CD4-positive, CD25-positive, alpha-beta regulatory T cell (primary cell): ENCODE measurements around the gene P4HA2. TPM values are rescaled to one million over a fixed set of nuclear protein-coding genes. Genes with fewer than 3 reads are reported as not detected.

Experiments
- ATAC-seq, 2 donors: fragments of 150-1000 bp; cut with Tn5 transposase; one replicate each; pipeline ENCODE4 v1.10.0; 2021; ENCODE audit warnings: low read depth in 2 of 2, moderate number of reproducible peaks in 2 of 2, moderate library complexity in 1 of 2
- DNase-seq, 3 donors: peaks; one replicate each; pipeline versions ENCODE4 v3.0.0 to v3.0.0-alpha.2; 2012 to 2022; ENCODE audit warnings: mixed read lengths in 1 of 3
- H3K27ac ChIP-seq: one replicate; pipeline ENCODE4 v1.7.0; 2013; ENCODE audit warnings: mild to moderate bottlenecking, low read length; ENCODE audit not compliant: insufficient read depth, poor library complexity, severe bottlenecking
- H3K27me3 ChIP-seq: one replicate; pipeline ENCODE4 v1.7.0; 2013; ENCODE audit warnings: low read length; ENCODE audit not compliant: control insufficient read depth, insufficient read depth
- H3K36me3 ChIP-seq: one replicate; pipeline ENCODE4 v1.7.0; 2013; ENCODE audit warnings: mild to moderate bottlenecking, low read length, moderate library complexity; ENCODE audit not compliant: control insufficient read depth, insufficient read depth
- H3K4me1 ChIP-seq: 2 replicates; pipeline ENCODE4 v1.7.0; 2013; ENCODE audit warnings: mild to moderate bottlenecking, low read length; ENCODE audit not compliant: insufficient read depth, control insufficient read depth, poor library complexity, severe bottlenecking
- H3K4me3 ChIP-seq: one replicate; pipeline ENCODE4 v1.7.0; 2013; ENCODE audit warnings: low read depth, mild to moderate bottlenecking, low read length, moderate library complexity
- H3K9me3 ChIP-seq, 2 experiments: 1 replicate in 1 of 2; 2 replicates in 1 of 2; pipeline ENCODE4 v1.7.0; 2013; ENCODE audit warnings: low read length in 2 of 2, mild to moderate bottlenecking in 1 of 2, moderate library complexity in 1 of 2; ENCODE audit not compliant: control insufficient read depth in 2 of 2
- H3K27ac Mint-ChIP-seq, 3 donors: one replicate each; pipeline ENCODE4 v1.8.0; 2020 to 2022; ENCODE audit warnings: mild to moderate bottlenecking in 3 of 3, mixed read lengths in 3 of 3, moderate library complexity in 2 of 3
- H3K27me3 Mint-ChIP-seq: one replicate; pipeline ENCODE4 v1.8.0; 2022; ENCODE audit warnings: mild to moderate bottlenecking, mixed read lengths
- H3K36me3 Mint-ChIP-seq: one replicate; pipeline ENCODE4 v1.8.0; 2020; ENCODE audit warnings: mixed read lengths
- H3K4me1 Mint-ChIP-seq, 4 donors: one replicate each; pipeline ENCODE4 v1.8.0; 2020 to 2022; ENCODE audit warnings: mixed read lengths in 4 of 4, mild to moderate bottlenecking in 1 of 4
- H3K4me3 Mint-ChIP-seq, 4 donors: one replicate each; pipeline ENCODE4 v1.8.0; 2020 to 2022; ENCODE audit warnings: mild to moderate bottlenecking in 4 of 4, mixed read lengths in 4 of 4, moderate library complexity in 3 of 4
- H3K9me3 Mint-ChIP-seq, 7 donors: one replicate each; pipeline ENCODE4 v1.8.0; 2020 to 2022; ENCODE audit warnings: mixed read lengths in 7 of 7, mild to moderate bottlenecking in 3 of 7, moderate library complexity in 2 of 7
- polyA plus RNA-seq, 4 donors: library from polyadenylated mRNA; unstranded; fragments of 300-500 nt; fragmentation: Illumina TruSeq; gene quantifications; one replicate each; pipeline ENCODE4 v1.2.3, GENCODE V29; 2021
- total RNA-seq: library from RNA; stranded (reverse); gene quantifications from one replicate; pipeline ENCODE4 v1.2.3, GENCODE V29; 2022

Gene P4HA2
- total and polyA plus RNA-seq, 5 donors from 2014 or later = not detected

GRCh38 chr5:132238169-132238744 lies 10.6 kb upstream of the P4HA2 start:
- peaks cover 0 to 13% (median 5%) of the 10 kb centered on the region in 7 donors for H3K9me3 Mint-ChIP-seq
- Histone ChIP-seq H3K27ac (no peak overlapping the region), H3K27me3 (peaks cover 5% of the 10 kb centered on the region), H3K9me3 (peaks cover 0 to 4% of the 10 kb centered on the region in 2 experiments), H3K4me1 (no peaks in the 10 kb centered on the region), H3K4me3 (no peak overlapping the region), H3K36me3 (no peaks in the 10 kb centered on the region)
- no peaks in the 10 kb centered on the region for H3K4me1 Mint-ChIP-seq
- H3K27ac Mint-ChIP-seq = no peak overlapping the region
- no peaks in the 10 kb centered on the region for H3K36me3 Mint-ChIP-seq
- DNase-seq (peak; percentile 21 to 71 (median 49)), ATAC-seq (peak; percentile 58 to 68)
- H3K4me3 Mint-ChIP-seq = no peak overlapping the region
- peaks cover 27% of the 10 kb centered on the region for H3K27me3 Mint-ChIP-seq

GRCh38 chr5:132237670-132238069 lies 10.0 kb upstream of the P4HA2 start:
- no peaks in the 10 kb centered on the region for H3K36me3 ChIP-seq
- ATAC-seq (no peak), DNase-seq (no peak)
- no peak overlapping the region for H3K4me3 ChIP-seq
- H3K27ac Mint-ChIP-seq = no peak overlapping the region
- H3K9me3 ChIP-seq = peaks cover 0 to 4% of the 10 kb centered on the region in 2 experiments
- peaks cover 0 to 9% (median 5%) of the 10 kb centered on the region in 7 donors for H3K9me3 Mint-ChIP-seq
- H3K4me3 Mint-ChIP-seq = no peak overlapping the region
- no peak overlapping the region for H3K27ac ChIP-seq
- H3K27me3 ChIP-seq = peaks cover 5% of the 10 kb centered on the region
- H3K4me1 Mint-ChIP-seq = no peaks in the 10 kb centered on the region
- H3K27me3 Mint-ChIP-seq = peaks cover 21% of the 10 kb centered on the region
- H3K36me3 Mint-ChIP-seq = no peaks in the 10 kb centered on the region
- H3K4me1 ChIP-seq = no peaks in the 10 kb centered on the region

- Mint-ChIP-seq H3K9me3 (peaks cover 0 to 9% (median 5%) of the 10 kb centered on the region in 7 donors), H3K4me3 (no peak overlapping the region), H3K27me3 (peaks cover 21% of the 10 kb centered on the region), H3K36me3 (no peaks in the 10 kb centered on the region), H3K4me1 (no peaks in the 10 kb centered on the region), H3K27ac (no peak overlapping the region)
- H3K4me3 ChIP-seq = no peak overlapping the region
- no peaks in the 10 kb centered on the region for H3K4me1 ChIP-seq
- ATAC-seq (no peak), DNase-seq (no peak)
- H3K36me3 ChIP-seq = no peaks in the 10 kb centered on the region
- H3K9me3 ChIP-seq = peaks cover 0 to 4% of the 10 kb centered on the region in 2 experiments
- H3K27ac ChIP-seq = no peak overlapping the region
- H3K27me3 ChIP-seq = peaks cover 5% of the 10 kb centered on the region
Observed at GRCh38 chr5:132237141-132237540, 9.5 kb upstream of the P4HA2 start.

- peaks cover 0 to 3% (median 0%) of the 10 kb centered on the region in 7 donors for H3K9me3 Mint-ChIP-seq
- peaks cover 0 to 6% (median 0%) of the 10 kb centered on the region in 4 donors for H3K4me1 Mint-ChIP-seq
- H3K36me3 Mint-ChIP-seq = no peaks in the 10 kb centered on the region
- no peaks in the 10 kb centered on the region for H3K4me1 ChIP-seq
- H3K36me3 ChIP-seq = no peaks in the 10 kb centered on the region
- H3K27ac ChIP-seq = no peak overlapping the region
- no peaks in the 10 kb centered on the region for H3K9me3 ChIP-seq
- ATAC-seq (no peak), DNase-seq (no peak)
- peaks cover 3% of the 10 kb centered on the region for H3K27me3 ChIP-seq
- H3K4me3 Mint-ChIP-seq = no peak overlapping the region
- peak overlapping the region in 1 of 3 donors; percentile 28 for H3K27ac Mint-ChIP-seq
- H3K4me3 ChIP-seq = no peak overlapping the region
- H3K27me3 Mint-ChIP-seq = peaks cover 18% of the 10 kb centered on the region
Observed at GRCh38 chr5:132235340-132235739, 7.7 kb upstream of the P4HA2 start.

- H3K27ac ChIP-seq = no peak overlapping the region
- no peak overlapping the region for H3K4me3 ChIP-seq
- Mint-ChIP-seq H3K4me1 (peaks cover 0 to 6% (median 0%) of the 10 kb centered on the region in 4 donors), H3K4me3 (no peak overlapping the region), H3K27me3 (peaks cover 25% of the 10 kb centered on the region), H3K36me3 (no peaks in the 10 kb centered on the region), H3K27ac (no peak overlapping the region), H3K9me3 (peaks cover 0 to 3% (median 0%) of the 10 kb centered on the region in 7 donors)
- ATAC-seq (no peak), DNase-seq (no peak)
- H3K27me3 ChIP-seq = peaks cover 5% of the 10 kb centered on the region
- H3K9me3 ChIP-seq = no peaks in the 10 kb centered on the region
- H3K36me3 ChIP-seq = no peaks in the 10 kb centered on the region
- H3K4me1 ChIP-seq = no peaks in the 10 kb centered on the region
Observed at GRCh38 chr5:132234684-132235062, 7.0 kb upstream of the P4HA2 start.

GRCh38 chr5:132233811-132234683 lies 6.4 kb upstream of the P4HA2 start:
- Mint-ChIP-seq H3K4me3 (no peak overlapping the region), H3K27ac (no peak overlapping the region), H3K9me3 (peaks cover 0 to 3% (median 0%) of the 10 kb centered on the region in 7 donors), H3K4me1 (peaks cover 0 to 6% (median 2%) of the 10 kb centered on the region in 4 donors), H3K27me3 (peaks cover 31% of the 10 kb centered on the region), H3K36me3 (no peaks in the 10 kb centered on the region)
- no peaks in the 10 kb centered on the region for H3K9me3 ChIP-seq
- no peak for ATAC-seq
- H3K4me1 ChIP-seq = no peaks in the 10 kb centered on the region
- H3K27me3 ChIP-seq = peaks cover 9% of the 10 kb centered on the region
- DNase-seq = no peak
- no peaks in the 10 kb centered on the region for H3K36me3 ChIP-seq
- H3K27ac ChIP-seq = no peak overlapping the region
- no peak overlapping the region for H3K4me3 ChIP-seq

- ATAC-seq (no peak), DNase-seq (no peak)
- H3K4me1 ChIP-seq = peaks cover 2% of the 10 kb centered on the region
- Mint-ChIP-seq H3K4me3 (no peak overlapping the region), H3K27ac (no peak overlapping the region), H3K4me1 (peaks cover 0 to 6% (median 3%) of the 10 kb centered on the region in 4 donors), H3K9me3 (peaks cover 0 to 3% (median 0%) of the 10 kb centered on the region in 7 donors), H3K27me3 (peaks cover 35% of the 10 kb centered on the region), H3K36me3 (no peaks in the 10 kb centered on the region)
- H3K9me3 ChIP-seq = no peaks in the 10 kb centered on the region
- H3K36me3 ChIP-seq = no peaks in the 10 kb centered on the region
- H3K27me3 ChIP-seq = peaks cover 11% of the 10 kb centered on the region
- no peak overlapping the region for H3K27ac ChIP-seq
- no peak overlapping the region for H3K4me3 ChIP-seq
Observed at GRCh38 chr5:132233081-132233480, 5.4 kb upstream of the P4HA2 start.
